H1 (cell line): ENCODE data around the gene SKAP1. TPM values are rescaled to one million over a fixed set of nuclear protein-coding genes. Genes with fewer than 3 reads are reported as not detected.

Source experiments
- CTCF ChIA-PET: fragments of 300-600 bp; sonication (Branson Sonifier 250); formaldehyde crosslinking; loops from one replicate; lab custom pipeline; 2021; ENCODE audit not compliant: partially characterized antibody; lab: Charles Lee
- POLR2A ChIA-PET: fragments of 300-600 bp; sonication (Branson Sonifier 250); formaldehyde crosslinking; loops from one replicate; lab custom pipeline; 2021; ENCODE audit warnings: inconsistent platforms; ENCODE audit not compliant: partially characterized antibody; lab: Charles Lee
- DNase-seq, 2 experiments: peaks; one replicate each; pipeline versions ENCODE4 v3.0.0 to v3.0.0-alpha.2; 2010 to 2022; ENCODE audit warnings: low spot score in 2 of 2, low read depth in 1 of 2, mixed read lengths in 1 of 2
- FAIRE-seq: peaks from 2 replicates; lab custom pipeline; 2011; peaks lifted over from hg19 to GRCh38; lab: Jason Lieb, UNC
- H2AFZ ChIP-seq: 2 replicates; pipeline ENCODE4 v1.8.1; 2012; ENCODE audit warnings: low read length, inconsistent platforms
- H2AK5ac ChIP-seq: 2 replicates; pipeline ENCODE4 v1.6.1; 2013; ENCODE audit warnings: low read depth, low read length
- H2BK120ac ChIP-seq: replicated peaks from 2 replicates; pipeline ENCODE3; 2013; ENCODE audit warnings: low read depth, low read length, inconsistent platforms
- H2BK12ac ChIP-seq: 2 replicates; pipeline ENCODE4 v1.6.1; 2013; ENCODE audit warnings: low read depth, low read length
- H2BK15ac ChIP-seq: 2 replicates; pipeline ENCODE4 v1.6.1; 2013; ENCODE audit warnings: low read length
- H2BK20ac ChIP-seq: 2 replicates; pipeline ENCODE4 v1.6.1; 2013; ENCODE audit warnings: low read length
- H2BK5ac ChIP-seq: 2 replicates; pipeline ENCODE4 v1.6.1; 2013; ENCODE audit warnings: low read depth, low read length
- H3K14ac ChIP-seq: 2 replicates; pipeline ENCODE4 v1.6.1; 2013; ENCODE audit warnings: inconsistent platforms; ENCODE audit not compliant: insufficient read length
- H3K18ac ChIP-seq: 2 replicates; pipeline ENCODE4 v1.6.1; 2013; ENCODE audit warnings: low read length; ENCODE audit errors: extremely low read depth
- H3K23ac ChIP-seq: 2 replicates; pipeline ENCODE4 v1.6.1; 2013; ENCODE audit warnings: inconsistent platforms; ENCODE audit not compliant: insufficient read length
- H3K23me2 ChIP-seq: 2 replicates; pipeline ENCODE4 v1.6.1; 2013; ENCODE audit warnings: low read depth, low read length
- H3K27ac ChIP-seq: 2 replicates; pipeline ENCODE4 v1.6.1; 2011; ENCODE audit warnings: low read depth, low read length, inconsistent platforms
- H3K27me3 ChIP-seq, 4 experiments: replicated peaks in 1 of 4; 1 replicate in 1 of 4; 2 replicates in 3 of 4; pipeline versions ENCODE4 v1.6.1 to v1.8.1; 2011 to 2013; ENCODE audit warnings: low read length in 3 of 4, mild to moderate bottlenecking in 3 of 4, inconsistent platforms in 2 of 4, mixed read lengths in 2 of 4, moderate library complexity in 1 of 4; ENCODE audit not compliant: control insufficient read depth in 3 of 4, insufficient read depth in 3 of 4; ENCODE audit errors: extremely low read depth in 1 of 4
- H3K36me3 ChIP-seq, 4 experiments: 2 replicates each; pipeline versions ENCODE4 v1.6.1 to v1.8.1; 2011 to 2013; ENCODE audit warnings: mild to moderate bottlenecking in 4 of 4, low read length in 3 of 4, moderate library complexity in 2 of 4, control low read depth in 1 of 4, inconsistent platforms in 1 of 4; ENCODE audit not compliant: insufficient read depth in 4 of 4, control insufficient read depth in 2 of 4
- H3K4ac ChIP-seq: replicated peaks from 2 replicates; pipeline ENCODE3; 2013; ENCODE audit warnings: low read length, low read depth, mixed read lengths, inconsistent platforms; ENCODE audit not compliant: insufficient read length
- H3K4me1 ChIP-seq, 4 experiments: replicated peaks in 1 of 4; 1 replicate in 1 of 4; 2 replicates in 3 of 4; pipeline versions ENCODE4 v1.6.1 to v1.8.1; 2011 to 2013; ENCODE audit warnings: low read length in 3 of 4, inconsistent platforms in 2 of 4, mixed read lengths in 1 of 4; ENCODE audit not compliant: insufficient read depth in 4 of 4, control insufficient read depth in 3 of 4
- H3K4me2 ChIP-seq, 2 experiments: 2 replicates each; pipeline versions ENCODE4 v1.6.1 to v1.8.1; 2011 to 2013; ENCODE audit warnings: low read depth in 2 of 2, low read length in 2 of 2, control low read depth in 1 of 2, inconsistent platforms in 1 of 2, mild to moderate bottlenecking in 1 of 2; ENCODE audit not compliant: insufficient read depth in 1 of 2
- H3K4me3 ChIP-seq, 4 experiments: fragments of 200-600, 300-600 bp in 1 of 4; sonication (generic), shearing (Covaris generic), sonication (Bioruptor Twin) in 1 of 4; 2 replicates each; pipeline versions ENCODE4 v1.5.1 to v1.8.1; 2011 to 2016; ENCODE audit warnings: low read length in 4 of 4, low read depth in 3 of 4, control low read depth in 2 of 4, inconsistent platforms in 2 of 4, mild to moderate bottlenecking in 2 of 4, mixed read lengths in 1 of 4, moderate library complexity in 1 of 4; ENCODE audit not compliant: insufficient read depth in 2 of 4; ENCODE audit errors: extremely low read depth in 1 of 4
- H3K56ac ChIP-seq: replicated peaks from 2 replicates; pipeline ENCODE3; 2013; ENCODE audit warnings: low read depth, mild to moderate bottlenecking, mixed read lengths, low read length, inconsistent platforms; ENCODE audit not compliant: insufficient read length
- H3K79me1 ChIP-seq: 2 replicates; pipeline ENCODE4 v1.6.1; 2013; ENCODE audit warnings: low read depth, low read length, control low read depth
- H3K79me2 ChIP-seq, 2 experiments: 2 replicates each; pipeline versions ENCODE4 v1.6.1 to v1.8.1; 2012 to 2013; ENCODE audit warnings: low read length in 2 of 2, mild to moderate bottlenecking in 2 of 2, inconsistent platforms in 1 of 2; ENCODE audit not compliant: insufficient read depth in 2 of 2, control insufficient read depth in 1 of 2
- H3K9ac ChIP-seq, 4 experiments: replicated peaks in 1 of 4; 1 replicate in 1 of 4; 2 replicates in 3 of 4; pipeline versions ENCODE4 v1.6.1 to v1.8.1; 2011 to 2013; ENCODE audit warnings: low read depth in 3 of 4, low read length in 3 of 4, control low read depth in 2 of 4, mild to moderate bottlenecking in 2 of 4, moderate library complexity in 2 of 4, inconsistent platforms in 1 of 4; ENCODE audit errors: extremely low read depth in 1 of 4
- H3K9me3 ChIP-seq, 2 experiments: 2 replicates each; pipeline versions ENCODE4 v1.6.1 to v1.8.1; 2012 to 2013; ENCODE audit warnings: mild to moderate bottlenecking in 2 of 2, moderate library complexity in 2 of 2, control low read depth in 1 of 2, inconsistent platforms in 1 of 2, low read depth in 1 of 2, low read length in 1 of 2, mixed read lengths in 1 of 2; ENCODE audit not compliant: insufficient read depth in 2 of 2
- H4K20me1 ChIP-seq, 2 experiments: replicated peaks in 1 of 2; 2 replicates each; pipeline versions ENCODE3 to v1.8.1; 2011 to 2013; ENCODE audit warnings: inconsistent platforms in 2 of 2, low read length in 2 of 2, mild to moderate bottlenecking in 1 of 2; ENCODE audit not compliant: insufficient read depth in 2 of 2, control insufficient read depth in 1 of 2
- H4K5ac ChIP-seq: 2 replicates; pipeline ENCODE4 v1.6.1; 2013; ENCODE audit warnings: low read length, low read depth, mixed read lengths, inconsistent platforms; ENCODE audit not compliant: insufficient read length
- H4K8ac ChIP-seq: 2 replicates; pipeline ENCODE4 v1.8.0; 2013; ENCODE audit warnings: mild to moderate bottlenecking, moderate library complexity, low read length, inconsistent platforms; ENCODE audit not compliant: insufficient read depth; ENCODE audit errors: extremely low read depth
- H4K91ac ChIP-seq: replicated peaks from 2 replicates; pipeline ENCODE3; 2013; ENCODE audit warnings: low read length, mixed read lengths, inconsistent platforms; ENCODE audit not compliant: insufficient read length
- RAD21 ChIP-seq, 2 experiments: IDR thresholded peaks in 1 of 2; conservative IDR thresholded peaks in 1 of 2; 2 replicates each; pipeline ENCODE4 v1.6.1; 2011; ENCODE audit warnings: low read depth in 2 of 2, low read length in 2 of 2, improper control_type of control experiment in 1 of 2, inconsistent platforms in 1 of 2, mild to moderate bottlenecking in 1 of 2, moderate library complexity in 1 of 2
- SIRT6 ChIP-seq: IDR thresholded peaks from one replicate; pipeline ENCODE4 v1.7.1; 2012; ENCODE audit warnings: low read length, inconsistent platforms
- TAF1 ChIP-seq: IDR thresholded peaks from 2 replicates; pipeline ENCODE4 v1.6.1; 2011; ENCODE audit warnings: mild to moderate bottlenecking, low read depth, low read length
- WGBS, 2 experiments: shearing (Covaris generic) in 1 of 2; methylation state at CpG; one replicate each; pipeline versions ENCODE4 v1.1.6 to v1.1.7; 2013 to 2015; ENCODE audit warnings: low lambda C conversion rate in 2 of 2, mixed read lengths in 2 of 2, inconsistent platforms in 1 of 2, low coverage in 1 of 2, missing lambda C conversion rate in 1 of 2; ENCODE audit not compliant: insufficient replicate concordance in 2 of 2, insufficient coverage in 1 of 2, insufficient read length in 1 of 2; ENCODE audit errors: extremely low coverage in 1 of 2, missing lambda C conversion rate in 1 of 2; 5-methylcytosine and 5-hydroxymethylcytosine counted together
- polyA plus RNA-seq, 7 experiments: library from polyadenylated mRNA; depleted of rRNA in 3 of 7; stranded (reverse) in 5 of 7; unstranded in 2 of 7; fragments of >200 nt in 5 of 7; fragments of 200-250 nt in 2 of 7; gene quantifications; 1 replicate in 5 of 7; 2 replicates in 1 of 7; 4 replicates in 1 of 7; pipeline versions ENCODE4 v1.2.1 to v1.2.3, GENCODE V29; 2011 to 2013; ENCODE audit warnings: missing spikeins in 2 of 7, mixed read lengths in 2 of 7
- total RNA-seq: library from RNA; stranded (reverse); fragmentation: NEBNext Ultra II Directional; extraction: Animal tissue kit (Norgen Biotek cat#: 25700); gene quantifications from 2 replicates; pipeline ENCODE4 v1.2.1, GENCODE V29; 2021
- TF ChIP-seq, protein P1 (sequence below), 3 experiments: IDR thresholded peaks; 1 replicate in 2 of 3; 2 replicates in 1 of 3; pipeline versions ENCODE4 v1.5.1 to v1.6.1; 2011; ENCODE audit warnings: low read length in 3 of 3, mild to moderate bottlenecking in 3 of 3, inconsistent platforms in 2 of 3, low read depth in 1 of 3, moderate library complexity in 1 of 3; ENCODE audit not compliant: insufficient read depth in 1 of 3; ENCODE audit errors: control extremely low read depth in 1 of 3

SKAP1 gene
- total and polyA plus RNA-seq, 2 of the 8 experiments (the other 6 are each of a cell fraction or from before 2014, with no cell fraction given), result not detected

DNA sequence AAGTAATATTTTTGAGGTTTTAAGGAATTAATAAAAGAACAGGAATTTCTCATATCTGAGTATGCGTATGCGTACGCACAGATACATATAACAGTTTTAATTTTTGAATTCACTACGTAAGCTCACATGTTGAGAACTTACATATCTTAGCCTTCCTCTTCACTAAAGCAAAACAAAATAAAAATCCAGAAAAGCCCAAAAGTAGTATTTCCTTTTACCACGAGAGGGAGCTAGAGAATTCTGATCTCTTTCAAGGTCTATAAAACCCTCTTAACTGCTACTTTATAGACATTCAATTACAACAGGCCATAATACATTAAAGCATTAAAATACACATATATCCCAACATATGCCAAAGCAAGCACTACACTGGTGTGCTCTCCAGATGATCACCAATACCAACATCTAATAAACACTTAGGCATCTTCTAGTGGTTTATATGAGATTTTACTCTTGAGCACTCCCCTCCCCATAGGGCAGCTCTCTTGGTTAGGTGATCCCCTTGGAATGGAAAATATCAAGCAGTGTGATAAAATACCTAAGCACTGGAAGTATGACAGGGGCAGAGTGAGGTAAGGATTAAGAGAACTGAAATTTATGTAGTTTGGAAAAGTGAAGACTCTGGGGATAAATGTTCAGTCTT lies 94.0 kb downstream of the SKAP1 start:
- H2AK5ac ChIP-seq, result no peak overlapping the region
- no peaks in the 10 kb centered on the region for H3K79me1 ChIP-seq
- no peak overlapping the region for H2BK5ac ChIP-seq
- H2AFZ ChIP-seq, result no peak overlapping the region
- no peak overlapping the region for H4K8ac ChIP-seq
- no peaks in the 10 kb centered on the region for H3K79me2 ChIP-seq
- H4K5ac ChIP-seq, result no peak overlapping the region
- no peak overlapping the region for H4K91ac ChIP-seq
- no peak overlapping the region for H3K4me3 ChIP-seq
- H3K4me1 ChIP-seq, result no peaks in the 10 kb centered on the region
- no peak overlapping the region for H3K18ac ChIP-seq
- H3K36me3 ChIP-seq, result no peaks in the 10 kb centered on the region
- no peak overlapping the region for H3K27ac ChIP-seq
- TF ChIP-seq TAF1 (no peak), RAD21 (IDR thresholded peaks at IDR 0.05 in 1 of 2, conservative IDR thresholded peaks at IDR 0.05 in 1 of 2; ENCODE audit: low read depth in 2 of 2, low read length in 2 of 2) (peak; percentile 49 to 67), SIRT6 (no peak)
- TF ChIP-seq, protein P1, sequence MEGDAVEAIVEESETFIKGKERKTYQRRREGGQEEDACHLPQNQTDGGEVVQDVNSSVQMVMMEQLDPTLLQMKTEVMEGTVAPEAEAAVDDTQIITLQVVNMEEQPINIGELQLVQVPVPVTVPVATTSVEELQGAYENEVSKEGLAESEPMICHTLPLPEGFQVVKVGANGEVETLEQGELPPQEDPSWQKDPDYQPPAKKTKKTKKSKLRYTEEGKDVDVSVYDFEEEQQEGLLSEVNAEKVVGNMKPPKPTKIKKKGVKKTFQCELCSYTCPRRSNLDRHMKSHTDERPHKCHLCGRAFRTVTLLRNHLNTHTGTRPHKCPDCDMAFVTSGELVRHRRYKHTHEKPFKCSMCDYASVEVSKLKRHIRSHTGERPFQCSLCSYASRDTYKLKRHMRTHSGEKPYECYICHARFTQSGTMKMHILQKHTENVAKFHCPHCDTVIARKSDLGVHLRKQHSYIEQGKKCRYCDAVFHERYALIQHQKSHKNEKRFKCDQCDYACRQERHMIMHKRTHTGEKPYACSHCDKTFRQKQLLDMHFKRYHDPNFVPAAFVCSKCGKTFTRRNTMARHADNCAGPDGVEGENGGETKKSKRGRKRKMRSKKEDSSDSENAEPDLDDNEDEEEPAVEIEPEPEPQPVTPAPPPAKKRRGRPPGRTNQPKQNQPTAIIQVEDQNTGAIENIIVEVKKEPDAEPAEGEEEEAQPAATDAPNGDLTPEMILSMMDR (IDR thresholded peaks at IDR 0.05; ENCODE audit: control extremely low read depth in 1 of 3, insufficient read depth in 1 of 3, low read depth in 1 of 3, low read length in 3 of 3), result peak in 2 of 3 experiments; percentile 37 to 50; a peak in 2 of 4 replicates
- TF ChIP-seq, all 59 proteins: peak for 2
- peak; percentile 70 for FAIRE-seq
- no peak overlapping the region for H3K9ac ChIP-seq
- no peak overlapping the region for H2BK12ac ChIP-seq
- no peak overlapping the region for H3K4me2 ChIP-seq
- no peak overlapping the region for H3K4ac ChIP-seq
- POLR2A ChIA-PET, result no interaction called here
- H3K23me2 ChIP-seq, result no peaks in the 10 kb centered on the region
- H3K56ac ChIP-seq, result no peak overlapping the region
- no peak overlapping the region for H2BK20ac ChIP-seq
- no peak overlapping the region for H3K23ac ChIP-seq
- CTCF ChIA-PET, result interaction anchor here (0.6 to 3.0 kb wide), 52 partner anchors 8 to 386 kb away, joined by 3 to 24 read pairs (median 4); partner anchors contain the start of genes HOXB3 and HOXB5
- peaks cover 0 to 2% (median 0%) of the 10 kb centered on the region in 4 experiments; a peak in 2 of 7 replicates for H3K27me3 ChIP-seq
- DNase-seq, result no peak
- no peak overlapping the region for H3K14ac ChIP-seq
- H4K20me1 ChIP-seq, result no peaks in the 10 kb centered on the region
- 8% methylated on average over 5 of the region's 5 CpGs; no CpG with 5 or more reads in 1 of the 2 experiments for WGBS, 2 experiments
- no peaks in the 10 kb centered on the region for H3K9me3 ChIP-seq
- no peak overlapping the region for H2BK120ac ChIP-seq
- H2BK15ac ChIP-seq, result no peak overlapping the region
